Measurements from ENCODE around the gene RNF146.
"Not testable (repeated sequence)": the region's sequence is repeated elsewhere in the genome, so short reads cannot be mapped to it uniquely, and the experiment has no call there.

Gene RNF146

GRCh38 chr6:127266178-127266891, at the start of gene RNF146:
Gene RNF146, plus strand, starts transcription at chr6:127266864. Its CDS starts 13,475 bp downstream, at chr6:127280339.
- DNase-seq: peak; percentile 79 to 83

DNA sequence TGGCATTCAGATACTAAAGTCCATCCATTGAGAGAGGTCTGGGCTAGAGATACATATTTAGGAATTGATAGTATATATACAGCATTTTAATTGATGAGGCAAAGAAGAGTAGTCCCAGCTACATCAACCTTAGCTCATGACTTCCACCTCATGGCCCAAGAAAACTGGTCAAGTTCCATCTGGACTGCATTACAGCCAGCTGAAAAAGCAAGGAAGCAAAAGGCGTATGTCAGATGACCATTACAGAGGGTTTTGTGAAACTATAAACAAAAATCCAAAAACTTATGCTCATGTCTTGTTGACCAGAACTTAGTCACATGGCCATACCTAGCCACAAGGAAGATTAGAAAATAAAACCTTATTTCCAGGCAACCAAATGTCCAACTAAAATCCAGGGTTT, 46.8 kb upstream of the RNF146 start:
- no peak for DNase-seq

GRCh38 chr6:127221201-127221600, 45.5 kb upstream of the RNF146 start:
- DNase-seq: no peak

- DNase-seq: no peak
These were observed 44.2 kb upstream of the RNF146 start for GRCh38 chr6:127222418-127222817.

DNA sequence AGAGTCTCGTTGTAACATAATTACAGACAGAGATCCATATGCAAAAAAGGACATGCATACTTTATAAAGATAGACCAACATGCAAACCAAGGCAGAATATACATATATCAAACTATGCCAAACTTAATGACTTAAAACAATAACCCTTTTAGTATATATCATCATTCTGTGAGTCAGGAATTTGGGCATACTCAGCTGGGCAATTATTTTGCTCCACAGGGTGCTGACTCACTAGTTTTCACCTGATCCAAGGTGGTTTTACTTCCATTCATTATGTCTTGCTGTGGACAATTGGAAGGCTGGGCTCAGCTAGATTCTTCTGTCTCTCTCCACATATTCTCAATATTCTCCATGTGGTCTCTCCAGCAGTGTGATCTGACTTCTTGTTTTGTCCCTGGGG, 41.2 kb upstream of the RNF146 start:
- no peak for DNase-seq

DNA sequence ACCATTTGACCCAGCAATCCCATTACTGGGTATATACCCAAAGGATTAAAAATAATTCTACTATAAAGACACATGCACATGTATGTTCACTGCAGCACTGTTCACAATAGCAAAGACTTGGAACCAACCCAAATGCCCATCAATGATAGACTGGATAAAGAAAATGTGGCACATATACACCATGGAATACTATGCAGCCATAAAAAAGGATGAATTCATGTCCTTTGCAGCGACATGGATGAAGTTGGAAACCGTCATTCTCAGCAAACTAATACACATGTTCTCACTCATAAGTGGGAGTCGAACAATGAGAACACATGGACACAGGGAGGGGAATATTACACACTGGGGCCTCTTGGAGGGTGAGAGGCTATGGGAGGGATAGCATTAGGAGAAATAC, 32.8 kb upstream of the RNF146 start:
- not testable (repeated sequence) for DNase-seq

DNA sequence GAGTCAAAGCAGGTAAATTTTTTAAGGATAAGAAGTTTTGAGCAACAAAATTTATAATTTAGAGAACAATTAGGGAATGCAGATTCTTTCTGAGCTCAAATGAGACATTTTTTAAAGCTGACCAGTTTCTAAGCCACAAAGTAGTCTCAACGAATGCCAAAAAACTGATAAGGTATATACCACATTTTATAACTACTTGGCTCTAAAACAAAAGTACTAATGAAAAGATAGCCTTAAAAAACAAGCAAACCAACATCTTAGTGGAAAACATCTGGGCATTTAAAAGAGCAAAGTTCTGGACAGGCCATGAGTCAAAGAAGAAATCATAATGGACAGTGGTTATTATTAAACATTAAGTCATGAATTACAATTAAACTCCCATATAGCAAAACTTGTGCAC, 23.2 kb upstream of the RNF146 start:
- DNase-seq: no peak

- DNase-seq: no peak
These were observed 19.3 kb upstream of the RNF146 start for GRCh38 chr6:127247114-127248096.

DNA sequence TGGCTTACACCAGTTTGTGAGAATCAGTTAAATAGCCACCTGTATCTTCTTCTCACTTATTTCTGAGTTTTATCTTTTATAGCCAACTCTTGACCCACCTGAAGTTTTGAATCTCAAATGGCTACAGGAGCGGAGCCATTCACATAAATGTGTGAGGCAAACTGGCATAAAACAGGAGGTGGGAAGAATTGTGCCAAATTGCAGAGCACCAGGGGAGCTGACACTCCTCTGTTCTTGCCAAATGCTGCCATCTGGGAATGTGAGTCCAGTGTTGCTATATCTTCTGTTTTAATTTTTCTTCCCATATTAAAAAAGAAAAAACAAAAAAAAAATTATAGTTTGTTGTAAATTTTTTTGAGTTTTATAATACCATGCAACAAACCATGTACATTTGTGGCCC, 17.0 kb upstream of the RNF146 start:
- no peak for DNase-seq

- DNase-seq: no peak
These were observed 11.4 kb upstream of the RNF146 start for GRCh38 chr6:127255286-127255685.

DNA sequence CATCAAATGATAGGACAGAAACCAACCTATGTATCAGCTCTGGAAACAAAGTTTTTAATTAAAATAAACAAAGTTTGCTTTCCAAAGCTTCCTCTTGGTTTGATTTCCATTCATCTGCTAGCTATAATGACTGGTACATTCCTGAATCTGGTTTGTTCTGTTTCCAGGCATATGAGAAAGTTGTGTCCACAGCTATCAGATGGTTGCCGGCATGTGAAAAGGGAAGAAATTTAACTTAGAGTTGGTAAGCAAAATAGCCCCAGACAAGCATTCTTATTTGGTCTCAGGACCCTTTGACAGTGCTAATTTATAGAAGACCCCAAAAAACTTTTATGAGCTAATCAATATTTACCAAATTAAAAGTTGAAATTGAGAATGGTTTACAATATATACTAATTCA, 3.8 kb upstream of the RNF146 start:
- DNase-seq: no peak

- DNase-seq: no peak
These were observed 3.2 kb upstream of the RNF146 start for GRCh38 chr6:127263481-127263880.

DNA sequence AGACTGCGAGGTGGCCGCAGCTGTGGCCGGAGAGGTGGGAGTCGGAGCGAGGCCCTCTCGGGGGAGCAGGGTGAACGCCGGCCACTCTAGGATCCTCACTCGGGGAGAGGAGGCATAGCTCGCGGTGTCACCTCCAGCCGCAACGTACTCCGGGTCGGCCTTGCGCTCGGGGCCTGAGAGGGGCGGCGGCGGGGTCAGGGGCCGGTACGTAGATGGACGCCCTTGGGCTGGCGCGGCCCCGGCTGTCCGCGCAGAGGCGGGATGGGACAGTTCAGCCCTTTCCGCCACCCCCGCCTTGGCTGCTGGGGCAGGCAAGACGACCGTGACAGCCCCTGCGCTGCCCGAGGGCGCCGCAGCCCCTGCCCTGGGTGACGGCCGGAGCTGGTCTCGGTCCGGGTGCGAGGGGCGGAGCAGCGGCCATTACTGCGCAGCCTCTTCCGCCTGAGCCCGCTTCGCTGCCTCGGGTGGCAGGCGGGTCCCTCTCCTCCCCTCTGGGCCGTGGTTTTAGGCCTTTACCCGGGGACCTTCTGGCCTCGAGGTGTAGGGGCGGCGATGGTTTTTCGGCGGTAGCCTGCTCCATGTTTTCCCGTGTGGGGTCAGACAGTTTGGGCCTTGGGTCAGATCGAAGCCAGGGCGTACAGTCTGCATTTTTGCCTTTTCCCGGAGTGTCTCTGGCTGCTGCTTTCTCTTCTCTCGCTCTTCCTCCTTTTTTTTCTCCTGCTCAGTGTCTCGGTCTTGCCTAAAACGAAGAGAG, 405 bp downstream of the RNF146 start:
- DNase-seq: peak in 1 of 2 experiments; percentile 65

DNA sequence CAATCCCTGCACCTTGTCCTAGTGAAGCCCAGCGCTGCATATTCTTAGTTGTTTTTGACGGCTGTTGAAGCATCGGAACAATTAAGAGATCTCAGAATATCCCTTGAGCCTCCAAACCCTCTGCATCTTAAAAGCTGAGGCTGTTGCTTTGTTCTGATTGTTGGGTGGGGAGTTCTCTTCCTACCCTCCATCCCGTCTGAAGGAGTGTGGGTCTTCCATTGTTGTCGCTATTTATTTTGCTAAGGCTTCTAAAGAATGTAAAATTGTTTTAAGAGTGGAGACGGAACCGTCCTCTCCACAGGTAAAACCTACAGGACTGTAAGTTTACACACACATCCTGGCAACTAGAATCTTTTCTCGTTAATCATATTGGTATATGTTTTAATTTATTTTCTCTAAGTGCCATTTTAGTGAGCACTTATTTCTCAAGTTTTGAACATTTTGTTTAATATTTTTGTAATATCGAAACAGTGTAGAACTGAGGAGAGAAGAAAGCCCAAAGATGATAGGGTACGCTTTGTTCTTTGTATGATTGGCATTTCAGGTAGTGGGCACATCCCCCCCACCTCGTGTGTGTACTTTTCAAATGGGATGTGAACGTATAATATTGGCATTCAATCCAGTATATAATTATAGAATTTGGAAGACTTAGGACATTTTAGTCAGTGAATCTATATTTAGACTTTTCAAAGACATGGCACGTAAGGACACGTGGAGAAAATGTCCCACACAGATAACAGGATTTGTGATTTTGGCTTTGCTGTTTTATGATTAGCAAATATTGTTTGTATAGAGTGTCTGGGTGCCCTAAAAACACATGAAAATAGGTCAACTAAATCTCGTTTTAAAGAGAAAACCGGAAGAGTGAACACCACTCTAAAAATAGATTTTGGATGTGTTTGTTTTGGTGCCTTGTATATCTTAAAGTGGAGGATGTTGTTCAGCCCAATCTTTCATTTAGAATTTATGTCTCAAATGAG, 1.3 kb downstream of the RNF146 start:
- DNase-seq: no peak

- no peak for DNase-seq
These were observed 5.9 kb downstream of the RNF146 start for GRCh38 chr6:127272576-127272975.

GRCh38 chr6:127273499-127273898, 6.8 kb downstream of the RNF146 start:
- no peak for DNase-seq

DNA sequence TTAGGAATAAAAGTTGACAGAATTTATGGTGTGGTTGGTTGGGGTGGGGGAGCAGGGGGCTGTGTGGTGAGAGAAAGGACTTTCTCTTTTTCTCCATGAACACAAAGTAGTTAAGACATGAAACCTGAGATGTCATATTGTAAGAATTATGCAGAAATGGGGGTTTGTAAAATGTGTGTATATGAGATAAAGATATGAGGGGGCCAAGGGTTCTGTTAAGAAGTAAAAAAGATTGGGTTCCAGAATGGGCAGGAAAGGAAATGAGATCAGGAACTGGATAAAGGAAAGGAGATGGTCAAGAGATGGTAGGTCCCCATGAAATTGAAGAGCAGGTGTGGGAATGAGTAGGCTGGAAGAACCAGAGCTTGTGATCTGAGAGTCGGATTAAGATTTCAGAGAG, 9.7 kb downstream of the RNF146 start:
- DNase-seq: no peak

GRCh38 chr6:127277878-127278843, 11.5 kb downstream of the RNF146 start:
- DNase-seq: no peak

DNA sequence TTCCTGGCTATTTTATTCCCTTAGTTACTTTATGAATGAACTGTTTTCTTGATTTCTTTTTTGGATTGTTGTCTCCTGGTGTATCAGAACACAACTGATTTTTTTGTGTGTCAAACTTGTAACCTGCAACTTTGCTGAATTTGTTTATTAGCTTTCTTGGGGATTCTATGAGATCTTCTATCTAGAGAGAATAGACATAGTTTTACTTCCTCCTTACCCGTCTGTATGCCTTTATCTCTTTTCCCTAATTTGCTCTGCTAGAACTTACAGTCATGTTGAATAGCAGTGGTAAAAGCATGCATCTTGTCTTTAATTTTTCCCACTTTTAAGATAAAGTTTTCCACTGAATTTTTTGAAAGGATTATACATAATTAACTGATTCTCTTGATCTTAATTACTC, 13.2 kb downstream of the RNF146 start:
- no peak for DNase-seq

GRCh38 chr6:127282184-127282583, 15.5 kb downstream of the RNF146 start:
- no peak for DNase-seq

DNA sequence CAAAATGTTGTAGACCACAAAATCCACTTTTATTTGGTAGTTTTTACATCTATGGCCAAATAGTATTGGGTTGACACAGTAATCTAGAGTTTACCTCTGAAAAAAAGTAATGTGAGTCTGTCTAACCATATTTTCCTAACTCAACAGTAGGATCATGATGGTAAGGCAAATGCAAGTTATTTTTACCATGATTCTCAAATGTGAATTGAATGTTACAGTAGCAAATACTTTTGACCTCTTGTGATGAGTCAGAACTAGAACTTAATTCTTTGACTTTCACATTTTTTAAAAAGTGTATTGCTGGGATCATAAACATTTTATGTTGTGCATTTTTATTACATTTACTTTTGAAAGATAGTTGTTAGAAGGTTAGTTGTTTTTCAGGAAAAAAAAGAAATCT, 22.0 kb downstream of the RNF146 start:
- DNase-seq: no peak
